SKM-1 (cell line): ENCODE results near the gene BATF.

Experiments used
- DNase-seq: peaks from one replicate; lab custom pipeline; 2025; ENCODE audit not compliant: unreplicated experiment; lab: John Stamatoyannopoulos, UW

BATF gene

DNA sequence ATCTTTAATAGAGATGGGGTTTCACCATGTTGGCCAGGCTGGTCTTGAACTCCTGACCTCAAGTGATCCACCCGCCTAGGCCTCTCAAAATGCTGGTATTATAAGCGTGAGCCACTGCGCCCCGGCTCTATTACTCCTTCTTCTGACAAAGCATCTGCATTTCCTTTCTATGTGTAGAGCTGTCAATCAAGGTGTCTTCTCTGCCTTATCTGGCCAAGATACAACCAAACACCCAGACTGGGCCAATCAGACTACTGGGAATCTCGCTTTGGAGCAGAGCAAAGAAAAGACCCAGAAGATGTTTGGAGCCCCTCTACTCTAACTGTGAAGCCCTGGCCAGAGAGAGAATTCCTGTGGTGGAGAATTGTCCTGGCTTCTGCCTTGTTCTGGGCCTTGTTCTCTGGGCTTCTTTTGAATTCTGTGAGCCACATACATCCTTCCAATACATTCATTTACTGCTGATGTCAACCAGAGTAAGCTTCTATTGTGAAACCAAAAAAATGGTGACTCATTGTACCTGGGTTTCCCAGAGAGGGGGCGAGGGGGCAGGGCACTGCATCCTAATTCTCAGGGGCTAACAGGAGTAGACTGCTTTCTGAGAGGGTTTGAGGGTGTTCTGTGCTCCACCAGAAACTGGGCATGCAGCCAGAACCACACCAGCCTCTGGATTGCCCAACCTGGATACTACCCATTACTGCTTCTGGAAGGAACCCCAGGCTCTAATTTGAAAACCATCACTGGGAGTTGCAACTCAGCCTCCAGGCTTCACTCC, 37.4 kb downstream of the BATF start:
- peak; percentile 22 for DNase-seq

- DNase-seq: peak; percentile 4
These were observed 38.8 kb downstream of the BATF start for GRCh38 chr14:75561013-75561432.

DNA sequence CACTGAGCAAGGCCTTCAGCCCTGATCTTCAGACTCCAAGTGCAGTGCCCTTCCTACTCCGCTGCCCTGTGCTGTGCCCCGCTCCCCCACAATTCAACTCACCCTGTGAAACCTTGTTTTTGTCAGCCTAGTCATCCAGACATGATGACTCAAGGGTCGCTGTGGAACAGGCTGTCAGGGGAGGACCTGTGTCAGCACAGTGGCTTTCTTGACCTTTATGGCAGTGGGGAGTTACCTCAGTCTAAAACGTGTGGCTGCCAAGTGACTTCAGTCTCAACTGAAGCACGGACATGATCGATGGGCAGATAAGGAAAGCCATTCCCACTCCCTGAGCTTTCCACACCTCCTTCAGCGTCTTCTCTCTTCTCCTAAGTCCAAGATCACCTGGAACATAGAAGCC, 39.8 kb downstream of the BATF start:
- no peak for DNase-seq

DNA sequence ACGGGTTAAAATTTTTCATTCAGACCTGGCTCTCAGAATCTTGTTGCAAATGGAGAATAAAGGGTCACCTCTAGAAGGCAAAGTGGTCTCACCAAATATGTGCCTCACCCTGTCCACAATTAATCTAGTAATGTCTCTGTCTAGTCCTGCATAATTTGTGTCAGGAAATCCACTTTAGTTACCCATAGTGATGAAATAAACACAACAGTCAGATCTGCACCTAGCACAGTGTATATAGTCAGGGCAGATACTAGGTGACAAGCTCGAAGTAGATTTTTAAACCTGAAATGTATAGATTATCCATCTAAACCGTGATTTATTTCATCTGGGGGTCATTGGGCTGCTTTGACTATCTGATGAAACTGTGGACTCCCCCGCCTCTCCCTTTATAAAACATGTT, 40.2 kb downstream of the BATF start:
- no peak for DNase-seq

- DNase-seq: no peak
These were observed 41.7 kb downstream of the BATF start for GRCh38 chr14:75563931-75564330.

DNA sequence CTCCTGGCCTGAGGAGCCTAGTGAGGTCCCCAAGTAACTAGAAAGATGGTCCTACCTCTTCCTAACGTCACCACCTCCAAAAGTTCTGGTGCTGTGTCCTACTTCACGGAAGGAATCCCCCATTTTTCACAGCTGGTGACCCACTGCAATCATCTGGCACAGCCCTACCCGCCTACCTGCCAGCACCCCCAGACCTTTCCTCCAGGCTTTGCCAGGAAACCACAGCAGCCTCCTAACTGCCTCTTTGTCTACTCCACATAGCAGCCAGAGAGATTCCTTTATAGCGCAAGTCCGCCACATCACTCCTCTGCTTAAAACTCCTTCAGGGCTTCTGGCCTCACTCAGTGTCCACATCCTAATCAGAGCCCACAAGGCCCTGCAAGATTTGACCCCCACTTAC, 42.8 kb downstream of the BATF start:
- DNase-seq: no peak

DNA sequence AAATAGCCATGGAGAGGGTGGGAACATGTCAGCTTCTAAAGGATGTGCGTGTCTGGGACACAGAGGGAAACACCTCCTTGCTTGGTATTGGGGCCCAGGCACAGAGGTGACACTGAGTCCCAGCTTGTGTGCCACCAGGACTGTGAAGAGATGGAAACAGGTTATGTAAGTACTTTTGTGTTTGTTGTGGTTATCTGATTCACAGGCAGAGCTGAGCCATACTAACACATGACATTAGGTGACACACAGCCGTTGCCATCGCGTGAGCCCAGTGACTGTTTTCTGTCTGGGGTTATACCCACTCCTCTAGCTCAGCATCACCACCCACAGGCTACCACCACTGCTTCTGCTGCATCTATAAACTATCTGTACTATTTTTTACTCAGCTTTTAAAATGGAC, 44.1 kb downstream of the BATF start:
- no peak for DNase-seq

- DNase-seq: no peak
These were observed 44.5 kb downstream of the BATF start for GRCh38 chr14:75566752-75567151.

DNA sequence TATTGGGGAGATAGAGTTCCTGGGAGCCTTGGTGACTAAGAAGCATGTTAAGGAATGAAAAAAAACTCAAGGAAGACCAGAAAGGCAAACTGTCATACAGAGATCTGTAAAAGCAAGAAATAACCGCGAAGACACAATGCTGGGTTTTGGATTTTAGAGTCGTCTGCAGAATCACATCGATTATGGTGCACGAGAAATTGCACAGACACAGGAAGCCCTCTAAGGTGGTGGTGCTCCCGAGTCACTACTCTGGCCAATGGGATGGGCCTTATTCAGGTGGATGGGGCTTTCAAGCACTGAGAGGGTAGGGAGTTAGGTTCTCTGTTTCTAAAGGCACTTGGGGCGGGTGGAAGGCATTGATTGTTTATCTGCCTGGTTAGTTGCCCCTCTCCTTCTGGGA, 45.9 kb downstream of the BATF start:
- no peak for DNase-seq

- DNase-seq: no peak
These were observed 46.5 kb downstream of the BATF start for GRCh38 chr14:75568791-75569190.

DNA sequence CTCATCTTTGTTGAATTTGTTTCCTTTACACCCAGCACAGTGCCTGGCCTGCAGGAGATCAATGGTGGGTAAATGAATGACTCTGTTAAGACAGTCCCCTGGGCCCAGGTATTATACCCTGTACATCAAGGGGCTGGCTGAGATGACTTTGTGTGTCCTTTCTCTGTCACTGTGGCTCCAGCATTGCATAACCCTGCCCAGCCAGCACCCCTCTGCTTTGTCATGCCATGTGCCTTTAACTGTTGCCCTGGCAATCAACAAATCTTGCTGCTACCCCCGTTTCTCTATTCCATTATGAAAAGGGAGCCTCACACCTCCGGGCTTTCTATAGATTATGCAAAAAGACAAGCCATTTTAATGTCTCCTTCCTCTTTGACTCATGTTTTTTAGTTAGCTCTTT, 48.5 kb downstream of the BATF start:
- no peak for DNase-seq

- DNase-seq: no peak
These were observed 49.8 kb downstream of the BATF start for GRCh38 chr14:75572104-75572503.

DNA sequence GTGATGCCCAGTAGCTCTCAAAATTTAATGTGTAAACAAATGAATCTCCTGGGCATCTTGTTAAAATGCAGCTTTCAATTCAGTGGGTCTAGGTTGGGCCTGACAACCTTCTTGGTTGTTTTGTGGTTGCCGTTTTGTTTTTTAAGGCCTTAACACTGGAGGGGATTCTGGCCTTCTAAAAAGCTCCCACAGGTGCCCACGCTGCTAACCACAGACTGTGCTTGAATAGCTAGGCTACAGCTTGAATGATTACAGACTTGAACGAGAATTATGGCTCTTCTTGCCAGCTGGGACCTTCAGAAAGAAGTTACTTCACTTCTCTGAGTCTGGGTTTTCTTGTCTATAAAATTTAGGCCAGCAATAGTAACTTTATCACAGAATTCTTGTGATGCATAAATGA, 54.8 kb downstream of the BATF start:
- DNase-seq: no peak

DNA sequence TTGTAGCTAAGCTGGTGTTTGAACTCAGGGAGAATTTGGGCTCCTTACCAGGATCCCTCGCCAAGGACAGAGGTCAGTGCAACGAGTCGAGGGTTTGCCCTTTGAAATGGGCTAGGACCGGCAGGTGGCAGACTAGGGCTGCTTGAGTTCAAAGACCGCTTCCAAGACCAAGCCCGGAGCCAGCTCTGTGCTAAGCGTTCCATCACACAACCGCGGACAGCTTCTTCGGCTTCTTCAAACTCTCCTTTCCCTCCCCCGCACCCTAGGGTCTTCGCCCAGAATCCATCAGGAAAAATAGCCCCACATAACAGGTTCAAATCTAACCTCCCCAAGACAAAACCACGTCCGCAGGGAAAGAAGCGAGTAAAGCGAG, 55.4 kb downstream of the BATF start:
- peak; percentile 8 for DNase-seq

GRCh38 chr14:75578102-75578785, 56.0 kb downstream of the BATF start, which contains the start of gene FLVCR2:
Gene FLVCR2 (plus strand): TSS chr14:75578620. CDS start chr14:75578973, 353 bp downstream.
- DNase-seq: peak; percentile 9

DNA sequence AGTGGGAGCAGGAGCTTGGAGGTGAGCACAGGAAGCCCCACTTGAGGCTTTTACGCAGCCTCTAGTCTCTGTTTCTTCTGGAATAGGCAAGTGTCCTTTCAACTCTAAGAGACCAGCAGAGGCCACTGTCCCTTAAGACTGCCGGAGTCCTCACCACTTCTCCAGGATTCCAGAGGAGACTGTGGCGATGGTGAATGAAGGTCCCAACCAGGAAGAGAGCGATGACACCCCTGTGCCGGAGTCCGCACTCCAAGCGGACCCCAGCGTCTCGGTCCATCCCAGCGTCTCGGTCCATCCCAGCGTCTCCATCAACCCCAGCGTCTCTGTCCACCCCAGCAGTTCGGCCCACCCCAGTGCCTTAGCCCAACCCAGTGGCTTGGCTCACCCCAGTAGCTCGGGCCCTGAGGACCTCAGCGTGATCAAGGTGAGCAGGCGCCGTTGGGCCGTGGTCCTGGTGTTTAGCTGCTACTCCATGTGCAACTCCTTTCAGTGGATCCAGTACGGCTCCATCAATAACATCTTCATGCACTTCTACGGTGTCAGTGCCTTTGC, 56.6 kb downstream of the BATF start:
- DNase-seq: no peak

- DNase-seq: no peak
These were observed 57.1 kb downstream of the BATF start for GRCh38 chr14:75579338-75579864.

- DNase-seq: no peak
These were observed 57.6 kb downstream of the BATF start for GRCh38 chr14:75579882-75580281.

DNA sequence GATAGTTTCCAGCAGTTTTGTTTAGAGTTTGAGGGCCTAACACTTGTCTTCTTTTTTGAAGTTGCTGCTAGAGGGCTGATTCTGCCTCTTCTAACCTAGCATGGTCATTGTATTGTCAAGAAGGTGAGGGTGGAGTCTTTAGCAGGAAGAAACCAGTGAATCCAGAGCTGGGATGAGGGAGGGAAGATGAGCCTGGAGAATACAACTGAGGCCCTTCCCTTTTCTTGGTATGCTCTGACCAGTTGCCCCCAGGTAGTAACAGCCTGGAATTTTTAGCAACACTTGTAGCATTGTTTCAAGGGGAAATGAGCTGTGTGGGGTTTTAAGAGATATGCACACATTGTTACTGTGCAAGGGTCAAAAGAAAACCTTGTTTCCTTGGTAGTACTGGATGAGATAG, 65.1 kb downstream of the BATF start:
- no peak for DNase-seq

- no peak for DNase-seq
These were observed 67.7 kb downstream of the BATF start for GRCh38 chr14:75589931-75590330.

GRCh38 chr14:75591331-75591946, 69.2 kb downstream of the BATF start:
- DNase-seq: no peak
